Measurements from ENCODE around the gene ACAP3. TPM values are rescaled to one million over a fixed set of nuclear protein-coding genes. Genes with fewer than 3 reads are reported as not detected.

Gene ACAP3
- total RNA-seq, 2 donors from 2014 or later, result 63.5 to 66.2 TPM

GRCh38 chr1:1267488-1268283 is 40.0 kb downstream of the ACAP3 start:
- Mint-ChIP-seq H3K4me3 (no peak overlapping the region), H3K36me3 (ENCODE audit: low read depth) (peaks cover 2% of the 10 kb centered on the region), H3K4me1 (peaks cover 29% of the 10 kb centered on the region), H3K27me3 (no peaks in the 10 kb centered on the region), H3K27ac (no peak overlapping the region)
- no peak for ATAC-seq
- no peaks in the 10 kb centered on the region for H3K9me3 ChIP-seq (ENCODE audit: control insufficient read depth, low read length, poor library complexity, severe bottlenecking)
- DNase-seq, result no peak

GRCh38 chr1:1264868-1265272 is 42.9 kb downstream of the ACAP3 start:
- DNase-seq, result no peak

GRCh38 chr1:1264026-1264425 is 43.7 kb downstream of the ACAP3 start:
- Mint-ChIP-seq H3K4me3 (no peak overlapping the region), H3K36me3 (ENCODE audit: low read depth) (no peaks in the 10 kb centered on the region), H3K4me1 (peaks cover 21% of the 10 kb centered on the region), H3K27me3 (no peaks in the 10 kb centered on the region), H3K27ac (peak overlapping the region; percentile 19)
- ATAC-seq (no peak), DNase-seq (no peak)
- H3K9me3 ChIP-seq (ENCODE audit: control insufficient read depth, low read length, poor library complexity, severe bottlenecking), result no peaks in the 10 kb centered on the region

More at GRCh38 chr1:1264868-1265272, 42.9 kb downstream of the ACAP3 start:
- peaks cover 19% of the 10 kb centered on the region for H3K4me1 Mint-ChIP-seq
- no peaks in the 10 kb centered on the region for H3K9me3 ChIP-seq (ENCODE audit: control insufficient read depth, low read length, poor library complexity, severe bottlenecking)
- no peaks in the 10 kb centered on the region for H3K27me3 Mint-ChIP-seq
- no peaks in the 10 kb centered on the region for H3K36me3 Mint-ChIP-seq (ENCODE audit: low read depth)
- ATAC-seq, result peak; percentile 51
- H3K4me3 Mint-ChIP-seq, result no peak overlapping the region
- H3K27ac Mint-ChIP-seq, result peak overlapping the region; percentile 19

GRCh38 chr1:1262758-1263157 is 45.0 kb downstream of the ACAP3 start:
- Mint-ChIP-seq H3K27me3 (no peaks in the 10 kb centered on the region), H3K4me3 (no peak overlapping the region), H3K36me3 (ENCODE audit: low read depth) (no peaks in the 10 kb centered on the region), H3K27ac (no peak overlapping the region), H3K4me1 (peaks cover 22% of the 10 kb centered on the region)
- H3K9me3 ChIP-seq (ENCODE audit: control insufficient read depth, low read length, poor library complexity, severe bottlenecking), result no peaks in the 10 kb centered on the region
- DNase-seq (no peak), ATAC-seq (no peak)

- H3K27me3 Mint-ChIP-seq, result no peaks in the 10 kb centered on the region
- H3K4me1 Mint-ChIP-seq, result peaks cover 22% of the 10 kb centered on the region
- H3K27ac Mint-ChIP-seq, result no peak overlapping the region
- no peaks in the 10 kb centered on the region for H3K9me3 ChIP-seq (ENCODE audit: control insufficient read depth, low read length, poor library complexity, severe bottlenecking)
- H3K4me3 Mint-ChIP-seq, result no peak overlapping the region
- DNase-seq, result no peak
- no peaks in the 10 kb centered on the region for H3K36me3 Mint-ChIP-seq (ENCODE audit: low read depth)
- ATAC-seq, result no peak
Observed at GRCh38 chr1:1262071-1262470, 45.7 kb downstream of the ACAP3 start.

- H3K4me1 Mint-ChIP-seq, result peaks cover 22% of the 10 kb centered on the region
- no peaks in the 10 kb centered on the region for H3K27me3 Mint-ChIP-seq
- DNase-seq (no peak), ATAC-seq (peak; percentile 68)
- H3K9me3 ChIP-seq (ENCODE audit: control insufficient read depth, low read length, poor library complexity, severe bottlenecking), result no peaks in the 10 kb centered on the region
- H3K27ac Mint-ChIP-seq, result peak overlapping the region; percentile 86
- peak overlapping the region; percentile 80 for H3K4me3 Mint-ChIP-seq
- H3K36me3 Mint-ChIP-seq (ENCODE audit: low read depth), result no peaks in the 10 kb centered on the region
Observed at GRCh38 chr1:1260843-1261560, 46.7 kb downstream of the ACAP3 start.

GRCh38 chr1:1259951-1260600 is 47.7 kb downstream of the ACAP3 start:
- no peak for ATAC-seq

GRCh38 chr1:1259540-1259939 is 48.2 kb downstream of the ACAP3 start:
- H3K9me3 ChIP-seq (ENCODE audit: control insufficient read depth, low read length, poor library complexity, severe bottlenecking), result no peaks in the 10 kb centered on the region
- ATAC-seq (no peak), DNase-seq (no peak)
- Mint-ChIP-seq H3K4me1 (peaks cover 22% of the 10 kb centered on the region), H3K4me3 (no peak overlapping the region), H3K27ac (peak overlapping the region; percentile 86), H3K27me3 (no peaks in the 10 kb centered on the region), H3K36me3 (ENCODE audit: low read depth) (no peaks in the 10 kb centered on the region)

More at GRCh38 chr1:1259951-1260600, 47.7 kb downstream of the ACAP3 start:
- no peak for DNase-seq
- Mint-ChIP-seq H3K4me3 (no peak overlapping the region), H3K36me3 (ENCODE audit: low read depth) (no peaks in the 10 kb centered on the region), H3K27ac (peak overlapping the region; percentile 86), H3K27me3 (no peaks in the 10 kb centered on the region), H3K4me1 (peaks cover 22% of the 10 kb centered on the region)
- H3K9me3 ChIP-seq (ENCODE audit: control insufficient read depth, low read length, poor library complexity, severe bottlenecking), result no peaks in the 10 kb centered on the region

GRCh38 chr1:1259119-1259488 is 48.6 kb downstream of the ACAP3 start:
- ATAC-seq (no peak), DNase-seq (no peak)
- H3K27me3 Mint-ChIP-seq, result no peaks in the 10 kb centered on the region
- H3K27ac Mint-ChIP-seq, result no peak overlapping the region
- peaks cover 22% of the 10 kb centered on the region for H3K4me1 Mint-ChIP-seq
- H3K9me3 ChIP-seq (ENCODE audit: control insufficient read depth, low read length, poor library complexity, severe bottlenecking), result no peaks in the 10 kb centered on the region
- H3K4me3 Mint-ChIP-seq, result no peak overlapping the region
- H3K36me3 Mint-ChIP-seq (ENCODE audit: low read depth), result no peaks in the 10 kb centered on the region

- peaks cover 24% of the 10 kb centered on the region for H3K4me1 Mint-ChIP-seq
- H3K9me3 ChIP-seq (ENCODE audit: control insufficient read depth, low read length, poor library complexity, severe bottlenecking), result no peaks in the 10 kb centered on the region
- ATAC-seq (no peak), DNase-seq (no peak)
- no peaks in the 10 kb centered on the region for H3K27me3 Mint-ChIP-seq
- H3K27ac Mint-ChIP-seq, result no peak overlapping the region
- no peak overlapping the region for H3K4me3 Mint-ChIP-seq
- no peaks in the 10 kb centered on the region for H3K36me3 Mint-ChIP-seq (ENCODE audit: low read depth)
Observed at GRCh38 chr1:1256956-1257871, 50.5 kb downstream of the ACAP3 start.

GRCh38 chr1:1255611-1256010 is 52.1 kb downstream of the ACAP3 start:
- Mint-ChIP-seq H3K4me1 (peaks cover 22% of the 10 kb centered on the region), H3K36me3 (ENCODE audit: low read depth) (no peaks in the 10 kb centered on the region), H3K27ac (peak overlapping the region; percentile 61), H3K27me3 (no peaks in the 10 kb centered on the region), H3K4me3 (no peak overlapping the region)
- no peak for DNase-seq
- no peaks in the 10 kb centered on the region for H3K9me3 ChIP-seq (ENCODE audit: control insufficient read depth, low read length, poor library complexity, severe bottlenecking)
- no peak for ATAC-seq

- peaks cover 21% of the 10 kb centered on the region for H3K4me1 Mint-ChIP-seq
- DNase-seq (no peak), ATAC-seq (no peak)
- peak overlapping the region; percentile 61 for H3K27ac Mint-ChIP-seq
- H3K27me3 Mint-ChIP-seq, result no peaks in the 10 kb centered on the region
- no peaks in the 10 kb centered on the region for H3K9me3 ChIP-seq (ENCODE audit: control insufficient read depth, low read length, poor library complexity, severe bottlenecking)
- no peak overlapping the region for H3K4me3 Mint-ChIP-seq
- no peaks in the 10 kb centered on the region for H3K36me3 Mint-ChIP-seq (ENCODE audit: low read depth)
Observed at GRCh38 chr1:1255078-1255477, 52.7 kb downstream of the ACAP3 start.

- ATAC-seq, result no peak
Observed at GRCh38 chr1:1254667-1254998, 53.1 kb downstream of the ACAP3 start.

More at GRCh38 chr1:1254667-1254998, 53.1 kb downstream of the ACAP3 start:
- peaks cover 17% of the 10 kb centered on the region for H3K4me1 Mint-ChIP-seq
- H3K27me3 Mint-ChIP-seq, result no peaks in the 10 kb centered on the region
- DNase-seq, result no peak
- no peak overlapping the region for H3K4me3 Mint-ChIP-seq
- H3K27ac Mint-ChIP-seq, result peak overlapping the region; percentile 61
- no peaks in the 10 kb centered on the region for H3K9me3 ChIP-seq (ENCODE audit: control insufficient read depth, low read length, poor library complexity, severe bottlenecking)
- no peaks in the 10 kb centered on the region for H3K36me3 Mint-ChIP-seq (ENCODE audit: low read depth)

Data from T-helper 17 cell (primary cell).